HG02981 (cell line): ENCODE measurements around the gene TRIM47.

Experiments
- ATAC-seq: cut with Tn5 transposase; IDR thresholded peaks from one replicate; pipeline ENCODE4 v1.9.1; 2021; ENCODE audit warnings: mild to moderate bottlenecking, moderate library complexity; ENCODE audit not compliant: unreplicated experiment

The TRIM47 gene, protein sequence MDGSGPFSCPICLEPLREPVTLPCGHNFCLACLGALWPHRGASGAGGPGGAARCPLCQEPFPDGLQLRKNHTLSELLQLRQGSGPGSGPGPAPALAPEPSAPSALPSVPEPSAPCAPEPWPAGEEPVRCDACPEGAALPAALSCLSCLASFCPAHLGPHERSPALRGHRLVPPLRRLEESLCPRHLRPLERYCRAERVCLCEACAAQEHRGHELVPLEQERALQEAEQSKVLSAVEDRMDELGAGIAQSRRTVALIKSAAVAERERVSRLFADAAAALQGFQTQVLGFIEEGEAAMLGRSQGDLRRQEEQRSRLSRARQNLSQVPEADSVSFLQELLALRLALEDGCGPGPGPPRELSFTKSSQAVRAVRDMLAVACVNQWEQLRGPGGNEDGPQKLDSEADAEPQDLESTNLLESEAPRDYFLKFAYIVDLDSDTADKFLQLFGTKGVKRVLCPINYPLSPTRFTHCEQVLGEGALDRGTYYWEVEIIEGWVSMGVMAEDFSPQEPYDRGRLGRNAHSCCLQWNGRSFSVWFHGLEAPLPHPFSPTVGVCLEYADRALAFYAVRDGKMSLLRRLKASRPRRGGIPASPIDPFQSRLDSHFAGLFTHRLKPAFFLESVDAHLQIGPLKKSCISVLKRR

GRCh38 chr17:75878174-75878998 lies at the start of gene TRIM47:
Gene TRIM47 (minus strand): TSS chr17:75878581. CDS start chr17:75878548, 33 bp downstream.
- no peak for ATAC-seq

- ATAC-seq: no peak
Observed at GRCh38 chr17:75927286-75927922, 49.0 kb upstream of the TRIM47 start.

GRCh38 chr17:75926456-75926855 lies 48.1 kb upstream of the TRIM47 start:
- no peak for ATAC-seq

GRCh38 chr17:75925912-75926311 lies 47.5 kb upstream of the TRIM47 start:
- no peak for ATAC-seq

GRCh38 chr17:75925103-75925502 lies 46.7 kb upstream of the TRIM47 start:
- no peak for ATAC-seq

DNA sequence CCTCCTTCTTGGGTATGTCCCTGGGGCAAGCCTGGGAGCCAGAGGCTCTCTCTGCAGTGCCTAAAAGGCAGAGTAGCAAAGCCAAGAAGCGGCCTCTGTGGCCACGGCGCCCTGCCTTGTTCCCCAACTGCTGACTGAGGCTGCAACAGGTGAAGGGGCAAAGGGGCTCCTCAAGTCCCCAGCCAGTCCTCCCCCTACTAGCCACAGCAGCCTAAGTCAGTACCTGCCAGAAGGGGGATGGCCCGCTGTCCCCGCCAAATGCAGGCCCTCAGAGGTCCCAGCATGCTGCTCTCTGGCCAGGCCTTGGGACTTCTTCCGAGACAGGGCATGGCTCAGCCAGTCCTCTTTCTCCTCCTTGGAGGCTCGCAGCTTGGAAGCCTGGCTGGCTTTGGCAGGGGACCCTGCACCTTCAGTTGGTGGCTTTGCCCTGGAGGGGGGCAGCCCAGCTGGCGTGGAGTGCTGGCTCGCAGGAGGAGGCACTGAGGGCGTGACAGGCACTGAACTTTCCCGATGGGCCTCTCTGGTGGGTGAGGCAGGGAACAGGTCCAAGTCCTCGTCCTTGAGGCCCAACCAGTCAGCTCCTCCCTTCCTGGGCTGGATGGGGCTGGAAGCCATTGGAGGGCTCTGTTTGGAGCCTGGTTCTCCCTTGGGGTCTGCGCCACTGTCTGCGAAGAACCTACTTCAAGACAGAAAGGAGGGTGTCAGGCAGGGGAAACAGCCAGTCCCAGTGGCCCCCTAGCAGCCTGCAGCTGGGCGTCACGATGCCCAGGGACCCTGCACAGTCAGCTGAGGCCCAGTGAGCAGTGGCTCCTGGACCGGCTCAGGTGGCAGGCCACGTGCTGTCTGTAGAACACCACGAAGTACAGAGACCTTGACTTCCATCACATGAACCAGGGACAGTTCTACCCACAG lies 44.8 kb upstream of the TRIM47 start:
- no peak for ATAC-seq

DNA sequence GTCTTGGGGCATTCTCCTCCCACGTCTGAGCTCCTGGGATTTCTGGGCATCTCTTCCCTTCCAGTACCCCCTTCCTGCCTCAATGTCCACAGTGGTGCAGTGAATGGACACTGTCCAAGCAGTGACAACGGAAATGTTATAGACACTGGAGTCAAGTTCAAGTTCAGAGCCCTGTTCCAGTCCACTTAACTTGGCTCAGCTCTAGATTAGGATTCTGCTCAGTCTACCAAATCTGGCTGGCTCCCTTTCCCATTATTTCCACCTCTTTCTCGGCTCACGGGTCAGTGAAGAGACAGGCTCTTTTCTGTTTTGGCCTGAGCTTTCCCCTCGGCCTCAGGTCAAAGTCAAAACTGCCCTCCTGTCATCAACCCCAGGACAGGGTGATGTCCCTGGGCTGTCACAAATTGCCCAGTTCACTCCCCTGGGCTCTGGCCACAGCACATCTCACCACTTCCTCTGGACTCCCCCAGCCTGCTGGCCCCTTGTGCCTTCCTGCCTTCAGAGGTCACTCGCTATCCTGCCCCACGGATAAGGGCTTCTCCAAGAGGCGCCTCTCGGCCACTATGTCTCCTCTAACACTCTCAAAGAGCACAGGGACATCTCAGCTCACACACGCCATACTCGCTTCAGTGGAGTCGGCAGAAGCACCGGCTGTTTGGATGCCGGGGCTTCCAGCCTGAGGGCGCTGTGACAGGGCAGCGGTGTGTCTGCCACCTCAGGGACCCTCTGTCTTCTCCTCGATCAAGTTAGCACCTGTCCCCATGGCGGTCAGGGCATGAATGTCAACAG lies 44.0 kb upstream of the TRIM47 start:
- no peak for ATAC-seq

- ATAC-seq: no peak
Observed at GRCh38 chr17:75921596-75921995, 43.2 kb upstream of the TRIM47 start.

DNA sequence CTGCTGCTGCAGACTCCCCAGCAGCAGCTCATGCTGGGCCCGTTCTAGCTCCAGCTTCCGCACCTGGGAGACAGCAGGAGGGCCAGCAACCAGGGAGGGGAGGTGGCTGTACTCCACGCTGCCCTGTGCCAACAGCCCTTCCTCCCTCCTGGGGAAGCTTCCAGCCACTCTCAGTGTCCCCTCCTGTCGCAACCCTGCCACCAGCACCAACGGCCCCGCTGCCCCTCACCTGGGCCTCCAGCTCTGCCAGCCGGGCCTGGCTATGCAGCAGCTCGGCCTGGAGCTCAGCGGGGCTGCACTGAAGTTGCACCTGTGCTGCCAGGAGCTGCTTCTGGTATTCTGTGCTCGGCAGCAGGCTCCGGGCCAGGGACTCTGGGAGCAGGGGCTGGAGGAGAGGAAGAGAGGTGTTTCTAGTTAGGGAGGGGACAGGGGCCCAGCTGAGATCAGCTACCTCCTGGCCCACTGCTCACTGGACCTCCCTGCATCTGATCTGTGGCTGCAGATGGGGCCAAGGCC lies 41.7 kb upstream of the TRIM47 start:
- no peak for ATAC-seq

GRCh38 chr17:75919611-75920010 lies 41.2 kb upstream of the TRIM47 start:
- ATAC-seq: no peak

DNA sequence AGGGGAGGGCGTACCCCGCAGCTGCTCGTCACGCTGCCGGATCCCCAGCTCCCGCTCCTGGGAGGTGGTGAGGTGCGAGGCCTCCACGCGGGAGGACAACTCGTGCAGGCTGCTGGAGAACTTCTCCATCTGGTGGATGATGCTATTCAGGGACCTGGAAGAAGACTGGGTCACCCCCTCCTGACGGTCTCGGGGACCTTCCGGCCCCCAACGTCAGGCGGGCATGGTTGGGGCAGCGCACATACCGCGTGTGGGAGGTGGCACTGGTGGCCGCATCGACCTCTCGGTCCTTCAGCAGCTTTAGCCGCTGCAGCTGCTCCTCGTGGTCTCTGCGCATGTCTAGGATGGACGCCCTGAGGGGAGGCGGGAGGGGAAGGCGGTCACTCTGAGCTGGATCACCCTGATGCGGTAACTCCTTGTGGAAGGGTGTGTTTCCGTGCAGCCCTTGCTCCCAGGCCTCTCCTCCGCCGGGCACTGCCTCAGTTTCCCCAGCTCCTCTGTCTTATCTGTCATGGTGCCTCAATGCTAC lies 39.6 kb upstream of the TRIM47 start:
- no peak for ATAC-seq

DNA sequence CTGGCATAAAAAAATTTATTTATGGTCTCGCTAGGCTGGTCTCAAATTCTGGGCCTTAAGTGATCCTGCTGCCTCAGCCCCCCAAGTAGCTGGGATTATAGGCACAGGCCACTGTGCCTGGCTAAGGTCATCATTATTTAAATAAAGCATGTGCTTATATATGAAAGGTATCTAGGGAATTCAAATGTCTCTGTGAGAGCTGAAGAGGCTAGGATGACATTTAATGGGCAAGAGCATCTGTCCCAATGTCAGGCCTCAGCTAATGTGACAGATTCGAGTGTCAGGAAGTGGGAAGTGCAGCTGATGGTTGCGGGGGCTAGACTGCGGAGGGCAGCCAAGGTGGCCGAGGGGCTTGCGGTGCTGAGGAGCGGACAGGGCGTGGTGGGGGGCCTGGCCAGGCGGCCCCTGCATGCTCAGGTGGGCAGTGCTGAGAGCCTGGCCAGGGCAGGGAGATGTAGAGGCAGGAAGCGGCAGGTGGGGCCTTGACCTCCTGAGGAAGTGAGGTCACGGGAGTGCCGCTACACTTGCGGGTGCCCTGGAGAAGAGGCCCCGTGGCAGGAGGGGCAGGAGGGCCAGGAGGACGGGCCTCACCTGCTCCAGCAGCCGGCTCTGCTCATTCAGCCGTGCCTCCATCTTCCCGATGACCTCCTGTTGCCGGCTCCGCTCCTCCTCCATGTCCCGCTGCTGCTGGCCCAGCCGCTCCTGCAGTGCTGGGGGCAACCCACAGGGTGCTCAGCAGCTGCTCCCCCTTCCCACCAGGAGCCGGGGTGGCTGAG lies 38.9 kb upstream of the TRIM47 start:
- ATAC-seq: no peak

GRCh38 chr17:75915268-75915667 lies 36.9 kb upstream of the TRIM47 start:
- ATAC-seq: no peak

- ATAC-seq: no peak
Observed at GRCh38 chr17:75914643-75915267, 36.4 kb upstream of the TRIM47 start.

DNA sequence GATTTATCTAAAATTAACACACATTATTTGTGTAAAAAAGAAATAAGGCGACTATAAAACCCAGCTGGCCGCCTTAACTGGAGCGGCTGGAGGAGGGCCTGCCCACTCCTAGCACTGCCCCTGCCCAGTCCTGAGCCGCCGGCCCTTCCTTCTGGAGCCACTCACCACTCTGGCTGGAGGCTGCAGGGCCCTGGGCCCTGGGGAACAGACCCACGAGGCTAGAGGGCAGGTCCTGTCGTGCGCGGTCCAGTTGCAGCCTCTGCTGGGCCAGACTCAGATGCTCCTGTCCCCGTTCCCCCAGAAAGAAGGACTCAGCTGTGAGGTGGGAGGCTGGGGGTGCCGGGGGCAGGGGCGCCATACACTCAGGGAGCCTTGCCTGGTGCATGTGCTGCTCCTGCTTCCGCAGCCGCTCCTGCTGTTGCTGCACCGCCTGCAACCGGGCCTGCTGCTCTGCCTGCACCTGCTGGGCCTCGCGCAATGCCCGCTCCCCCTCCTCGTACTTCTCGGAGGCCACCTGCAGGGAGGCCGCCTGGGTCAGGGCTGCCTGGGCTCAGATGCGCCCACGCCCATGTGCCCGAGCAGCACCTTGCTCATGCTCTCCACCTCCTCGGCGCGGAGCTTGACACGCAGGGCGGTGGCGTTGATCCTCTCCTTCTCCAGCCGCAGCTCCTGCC lies 35.3 kb upstream of the TRIM47 start:
- ATAC-seq: no peak

- no peak for ATAC-seq
Observed at GRCh38 chr17:75910699-75911098, 32.3 kb upstream of the TRIM47 start.

- ATAC-seq: no peak
Observed at GRCh38 chr17:75909812-75910274, 31.5 kb upstream of the TRIM47 start.
